BLaER1 treated with 17β-estradiol and CSF1 and Interleukin-3, amounts not matched to agents 10 nM and 100 nM (cell line): Measurements from ENCODE around the gene GPX8.

Experiments
- H3K27ac ChIP-seq, 11 experiments: shearing (Covaris generic); formaldehyde crosslinking; 2 replicates each; pipeline ENCODE4 v1.8.1; 2022
- H3K27me3 ChIP-seq, 11 experiments: shearing (Covaris generic); formaldehyde crosslinking; 2 replicates each; pipeline ENCODE4 v1.8.1; 2022
- H3K36me3 ChIP-seq, 11 experiments: shearing (Covaris generic); formaldehyde crosslinking; 2 replicates each; pipeline ENCODE4 v1.8.1; 2022
- H3K4me1 ChIP-seq, 10 experiments: shearing (Covaris generic); formaldehyde crosslinking; 2 replicates each; pipeline ENCODE4 v1.8.1; 2022
- H3K4me2 ChIP-seq, 11 experiments: shearing (Covaris generic); formaldehyde crosslinking; 2 replicates each; pipeline ENCODE4 v1.8.1; 2022
- H3K4me3 ChIP-seq, 10 experiments: shearing (Covaris generic); formaldehyde crosslinking; 2 replicates each; pipeline ENCODE4 v1.8.1; 2022
- H3K9ac ChIP-seq, 11 experiments: shearing (Covaris generic); formaldehyde crosslinking; 2 replicates each; pipeline ENCODE4 v1.8.1; 2022
- H3K9me3 ChIP-seq, 11 experiments: shearing (Covaris generic); formaldehyde crosslinking; replicated peaks in 1 of 11; 2 replicates each; pipeline ENCODE4 v1.8.1; 2022
- H4K20me1 ChIP-seq, 11 experiments: shearing (Covaris generic); formaldehyde crosslinking; 2 replicates each; pipeline ENCODE4 v1.8.1; 2022
- Cebpa-rat ChIP-seq, 11 experiments: shearing (Covaris generic); IDR thresholded peaks; 2 replicates each; pipeline ENCODE4 v1.8.1; 2022

The GPX8 gene

GRCh38 chr5:55162666-55163065 is 2.7 kb downstream of the GPX8 start:
- Histone ChIP-seq H3K4me1 (peaks cover 0 to 18% (median 11%) of the 10 kb centered on the region in 10 experiments; a peak in 14 of 20 replicates), H3K36me3 (no peaks in the 10 kb centered on the region), H4K20me1 (no peaks in the 10 kb centered on the region), H3K27ac (no peak overlapping the region), H3K27me3 (no peaks in the 10 kb centered on the region), H3K9ac (no peak overlapping the region), H3K4me3 (no peak overlapping the region), H3K4me2 (no peak overlapping the region), H3K9me3 (no peaks in the 10 kb centered on the region)
- TF ChIP-seq Cebpa-rat (IDR thresholded peaks at IDR 0.05) = no peak

DNA sequence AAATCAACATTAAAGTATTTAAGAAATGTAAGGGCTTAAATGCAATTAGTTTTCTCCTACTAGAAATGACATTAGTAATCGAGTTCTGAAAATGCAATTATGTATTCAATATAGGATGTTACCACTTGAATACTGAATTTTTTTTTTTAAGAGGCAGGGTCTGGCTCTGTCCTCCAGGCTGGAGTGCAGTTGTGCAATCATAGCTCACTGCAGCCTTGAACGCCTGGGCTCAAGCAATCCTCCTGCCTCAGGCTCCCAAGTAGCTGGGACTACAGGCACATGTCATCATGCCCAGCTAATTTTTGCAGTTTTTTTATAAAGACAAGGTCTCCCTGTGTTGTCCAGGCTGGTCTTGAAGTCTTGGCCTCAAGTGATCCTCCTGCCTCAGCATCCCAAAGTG is 11.5 kb downstream of the GPX8 start:
- no peak overlapping the region for H3K9ac ChIP-seq
- H3K9me3 ChIP-seq = no peaks in the 10 kb centered on the region
- H3K4me2 ChIP-seq = no peak overlapping the region
- no peak overlapping the region for H3K4me3 ChIP-seq
- no peak for TF ChIP-seq Cebpa-rat (IDR thresholded peaks at IDR 0.05)
- no peaks in the 10 kb centered on the region for H3K36me3 ChIP-seq
- H3K4me1 ChIP-seq = peaks cover 19 to 26% (median 25%) of the 10 kb centered on the region in 10 experiments
- peaks cover 0 to 22% (median 7%) of the 10 kb centered on the region in 11 experiments; a peak in 13 of 22 replicates for H4K20me1 ChIP-seq
- H3K27me3 ChIP-seq = peaks cover 29 to 44% (median 42%) of the 10 kb centered on the region in 11 experiments
- H3K27ac ChIP-seq = no peak overlapping the region

- no peak for TF ChIP-seq Cebpa-rat (IDR thresholded peaks at IDR 0.05)
- Histone ChIP-seq H3K4me2 (peak overlapping the region; percentile 92 to 99 (median 99)), H3K9me3 (no peaks in the 10 kb centered on the region), H3K9ac (peak overlapping the region in 8 of 11 experiments; percentile 22 to 67 (median 54); a peak in 10 of 22 replicates), H3K27ac (no peak overlapping the region), H3K36me3 (no peaks in the 10 kb centered on the region), H3K4me1 (peaks cover 24 to 34% (median 30%) of the 10 kb centered on the region in 10 experiments), H3K27me3 (peaks cover 35 to 52% (median 50%) of the 10 kb centered on the region in 11 experiments), H4K20me1 (peaks cover 0 to 22% (median 10%) of the 10 kb centered on the region in 11 experiments; a peak in 13 of 22 replicates), H3K4me3 (peak overlapping the region; percentile 53 to 74 (median 62))
Observed at GRCh38 chr5:55172051-55172899, 12.3 kb downstream of the GPX8 start.

DNA sequence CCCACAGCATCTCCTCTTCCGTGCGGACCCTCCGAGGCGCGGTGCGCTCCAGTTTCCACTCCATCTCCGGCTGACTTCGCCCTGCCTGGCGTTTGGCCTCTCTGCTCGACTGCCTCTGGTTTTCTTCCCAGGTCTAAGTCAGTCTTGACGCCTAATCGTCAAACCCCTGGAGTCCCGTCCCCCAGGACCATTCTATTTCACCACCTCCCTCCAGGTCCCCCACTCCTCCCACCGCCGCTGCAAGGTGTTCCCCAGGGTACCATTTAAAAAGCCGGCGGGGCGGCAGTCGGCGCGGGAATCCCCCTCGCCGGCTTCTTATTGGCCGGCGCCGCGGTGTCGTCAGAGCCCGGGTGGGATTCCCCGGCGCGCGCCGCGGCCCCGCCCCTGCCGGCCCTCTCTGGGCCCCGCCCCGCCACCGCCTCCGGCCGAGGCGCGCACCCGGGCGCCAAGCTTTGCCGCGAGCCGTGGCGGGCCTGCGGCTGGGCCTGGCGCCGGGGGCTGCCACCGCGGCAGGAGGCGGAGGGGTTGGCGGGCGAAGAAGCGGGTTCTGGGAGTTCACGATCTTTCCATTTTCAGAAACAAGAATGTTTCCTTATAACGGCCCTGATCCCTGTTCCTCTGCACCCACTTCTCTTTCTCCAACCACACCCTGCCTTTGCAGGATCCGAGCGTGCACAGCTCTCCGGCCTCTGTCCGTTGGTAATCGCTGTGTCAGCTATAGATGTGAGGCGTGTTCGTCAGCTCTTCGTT is 13.1 kb downstream of the GPX8 start, which contains the start of gene CDC20B:
CDC20B (minus strand) TSS at position 241 of the 750 bp plus-strand sequence; CDS start at position 64, 177 bp downstream.
- no peak for TF ChIP-seq Cebpa-rat (IDR thresholded peaks at IDR 0.05)
- peak within 1 kb of the TSS in 10 of 11 experiments; percentile 22 to 67 (median 57); a peak in 18 of 22 replicates for H3K9ac ChIP-seq
- H3K4me1 ChIP-seq = peaks cover 24 to 34% (median 30%) of the 10 kb centered on the region in 10 experiments
- peak within 1 kb of the TSS; percentile 53 to 74 (median 62) for H3K4me3 ChIP-seq
- peak within 1 kb of the TSS in 1 of 11 experiments; percentile 39; a peak in 1 of 22 replicates for H3K27ac ChIP-seq
- H4K20me1 ChIP-seq = peaks cover 0 to 22% (median 10%) of the 10 kb centered on the region in 11 experiments; a peak in 13 of 22 replicates
- H3K27me3 ChIP-seq = peaks cover 35 to 60% (median 58%) of the 10 kb centered on the region in 11 experiments
- peak within 1 kb of the TSS; percentile 92 to 99 (median 99) for H3K4me2 ChIP-seq
- no peaks in the 10 kb centered on the region for H3K9me3 ChIP-seq
- H3K36me3 ChIP-seq = no peaks in the 10 kb centered on the region

DNA sequence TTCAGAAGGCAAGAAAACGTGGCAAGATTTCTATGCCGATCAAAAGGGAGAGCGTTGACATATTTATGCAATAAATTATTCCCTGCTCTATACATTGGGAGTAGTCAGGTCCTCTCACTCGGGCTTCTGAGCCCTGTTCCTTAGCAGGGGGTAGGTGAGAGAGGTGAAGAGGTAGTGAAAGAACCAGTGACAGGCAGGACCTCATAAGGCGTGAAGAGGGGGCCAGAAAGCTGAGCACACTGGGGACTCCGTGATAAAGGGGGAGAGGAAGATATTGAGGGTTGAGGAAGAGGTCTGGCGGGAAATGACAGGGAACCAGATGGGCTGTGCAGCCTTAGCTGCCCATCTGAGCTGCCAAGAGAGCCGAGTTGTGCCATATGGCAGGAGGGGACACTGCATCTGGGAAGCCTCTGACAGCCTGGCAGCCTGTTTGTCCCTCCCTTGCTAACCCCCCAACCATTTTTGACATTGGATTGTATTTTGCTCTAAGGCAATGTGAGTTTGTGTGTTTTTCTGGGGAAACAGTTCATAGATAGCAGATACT is 13.8 kb downstream of the GPX8 start:
- peak overlapping the region in 9 of 11 experiments; percentile 22 to 67 (median 55); a peak in 15 of 22 replicates for H3K9ac ChIP-seq
- H3K27me3 ChIP-seq = peaks cover 35 to 66% (median 60%) of the 10 kb centered on the region in 11 experiments
- no peak overlapping the region for H3K27ac ChIP-seq

GRCh38 chr5:55175781-55176175 is 15.8 kb downstream of the GPX8 start:
- H3K4me3 ChIP-seq = peak overlapping the region in 8 of 10 experiments; percentile 48 to 67 (median 54); a peak in 15 of 20 replicates
- no peak overlapping the region for H3K27ac ChIP-seq
- H4K20me1 ChIP-seq = peaks cover 0 to 22% (median 10%) of the 10 kb centered on the region in 11 experiments; a peak in 13 of 22 replicates
- peak overlapping the region; percentile 78 to 98 (median 88) for H3K4me2 ChIP-seq
- no peak overlapping the region for H3K9ac ChIP-seq
- no peak for TF ChIP-seq Cebpa-rat (IDR thresholded peaks at IDR 0.05)
- peaks cover 36 to 66% (median 60%) of the 10 kb centered on the region in 11 experiments for H3K27me3 ChIP-seq
- H3K36me3 ChIP-seq = no peaks in the 10 kb centered on the region
- H3K9me3 ChIP-seq = no peaks in the 10 kb centered on the region
- H3K4me1 ChIP-seq = peaks cover 24 to 34% (median 30%) of the 10 kb centered on the region in 10 experiments

More for the DNA sequence above, 13.8 kb downstream of the GPX8 start:
- H3K9me3 ChIP-seq = no peaks in the 10 kb centered on the region
- H3K4me1 ChIP-seq = peaks cover 24 to 34% (median 30%) of the 10 kb centered on the region in 10 experiments
- H3K36me3 ChIP-seq = no peaks in the 10 kb centered on the region
- no peak for TF ChIP-seq Cebpa-rat (IDR thresholded peaks at IDR 0.05)
- H4K20me1 ChIP-seq = peaks cover 0 to 22% (median 10%) of the 10 kb centered on the region in 11 experiments; a peak in 13 of 22 replicates
- H3K4me3 ChIP-seq = peak overlapping the region; percentile 53 to 74 (median 62)
- H3K4me2 ChIP-seq = peak overlapping the region; percentile 92 to 99 (median 99)

DNA sequence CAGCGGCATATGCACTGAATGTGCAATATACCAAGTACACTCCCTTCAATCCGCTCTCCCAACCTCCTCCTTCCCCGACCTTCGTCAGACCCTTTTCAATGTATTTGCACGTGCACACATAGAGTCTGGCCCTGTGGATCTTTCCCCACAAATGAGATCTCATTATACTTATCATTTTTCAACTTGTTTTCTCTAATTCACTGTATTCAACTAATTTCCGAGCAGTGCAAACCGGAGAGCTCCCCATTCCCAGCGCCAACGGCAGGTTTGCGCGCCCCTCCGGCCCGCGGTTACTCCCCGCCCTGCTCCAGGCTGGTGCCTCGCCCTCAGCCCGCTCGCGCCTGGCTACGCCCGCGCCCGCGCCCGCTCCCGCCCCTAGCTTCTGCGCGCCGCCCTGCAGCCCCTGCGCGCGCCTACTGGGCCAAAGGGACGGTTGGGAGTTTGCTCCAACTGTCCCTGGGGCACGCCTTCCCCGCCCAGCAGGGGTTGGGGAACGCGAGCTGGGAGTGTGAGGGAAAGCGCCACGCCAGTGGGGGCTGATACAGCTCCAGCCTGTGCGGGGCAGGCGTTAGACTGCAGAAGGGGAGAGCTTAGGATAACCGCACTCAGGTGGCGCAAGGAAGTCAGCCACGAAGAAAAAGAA is 16.3 kb downstream of the GPX8 start:
- no peak overlapping the region for H3K27ac ChIP-seq
- H3K4me1 ChIP-seq = peaks cover 24 to 34% (median 30%) of the 10 kb centered on the region in 10 experiments
- H3K27me3 ChIP-seq = peaks cover 36 to 66% (median 60%) of the 10 kb centered on the region in 11 experiments
- peak overlapping the region; percentile 78 to 98 (median 88) for H3K4me2 ChIP-seq
- H3K9ac ChIP-seq = peak overlapping the region in 4 of 11 experiments; percentile 19 to 34 (median 24); a peak in 2 of 22 replicates
- no peak for TF ChIP-seq Cebpa-rat (IDR thresholded peaks at IDR 0.05)
- no peaks in the 10 kb centered on the region for H3K36me3 ChIP-seq
- H3K9me3 ChIP-seq = no peaks in the 10 kb centered on the region
- peak overlapping the region; percentile 38 to 67 (median 54) for H3K4me3 ChIP-seq
- peaks cover 0 to 22% (median 10%) of the 10 kb centered on the region in 11 experiments; a peak in 13 of 22 replicates for H4K20me1 ChIP-seq

DNA sequence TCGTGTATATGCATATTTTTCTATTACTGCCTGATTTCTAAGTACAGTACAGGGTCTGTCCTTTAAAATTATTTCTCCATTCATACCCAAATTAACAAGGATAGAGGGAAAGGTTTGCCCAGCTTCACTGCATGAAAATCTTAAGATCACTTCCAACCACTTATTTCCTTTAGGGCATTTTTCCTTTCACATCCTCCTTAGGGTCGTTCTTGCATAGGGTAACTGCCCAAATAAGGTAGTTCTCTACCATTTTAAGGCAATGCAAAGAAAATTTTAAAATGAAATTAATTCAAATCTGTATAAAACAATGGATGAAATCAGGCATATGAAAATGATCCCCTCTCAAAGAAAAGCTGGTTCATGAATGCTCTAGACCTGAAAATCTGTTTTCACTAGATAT is 17.1 kb downstream of the GPX8 start:
- Histone ChIP-seq H3K4me1 (peaks cover 24 to 34% (median 30%) of the 10 kb centered on the region in 10 experiments), H3K4me2 (peak overlapping the region; percentile 78 to 98 (median 88); a peak in 20 of 22 replicates), H3K27me3 (peaks cover 36 to 66% (median 60%) of the 10 kb centered on the region in 11 experiments), H3K4me3 (peak overlapping the region in 2 of 10 experiments; percentile 49 to 54; a peak in 3 of 20 replicates), H3K36me3 (no peaks in the 10 kb centered on the region), H3K27ac (no peak overlapping the region), H3K9me3 (no peaks in the 10 kb centered on the region), H4K20me1 (peaks cover 0 to 22% (median 10%) of the 10 kb centered on the region in 11 experiments; a peak in 13 of 22 replicates), H3K9ac (no peak overlapping the region)
- TF ChIP-seq Cebpa-rat (IDR thresholded peaks at IDR 0.05) = no peak
